Smooth muscle cell (in vitro differentiated cells): ENCODE data around the gene PDZRN4. TPM values are rescaled to one million over a fixed set of nuclear protein-coding genes. Genes with fewer than 3 reads are reported as not detected.
A peak's percentile ranks its signal among the peaks of the same experiment; 100 is the strongest.

Source experiments
- DNase-seq: peaks from one replicate; lab custom pipeline; 2025; ENCODE audit not compliant: unreplicated experiment; lab: John Stamatoyannopoulos, UW
- H2AFZ ChIP-seq: fragments of 200-600 bp; sonication (generic); 2 replicates; pipeline ENCODE4 v1.6.0; 2016; ENCODE audit warnings: antibody characterized with exemption, low read depth, mild to moderate bottlenecking
- H3F3A ChIP-seq: fragments of 200-600 bp; sonication (generic); 2 replicates; pipeline ENCODE4 v1.6.0; 2017; ENCODE audit warnings: antibody characterized with exemption, low read depth
- H3K27ac ChIP-seq: fragments of 200-600 bp; sonication (generic); 2 replicates; pipeline ENCODE4 v1.5.1; 2016; ENCODE audit warnings: low read depth, mild to moderate bottlenecking
- H3K27me3 ChIP-seq: fragments of 200-600 bp; sonication (generic); 2 replicates; pipeline ENCODE4 v1.6.1; 2016; ENCODE audit warnings: low read depth, mild to moderate bottlenecking
- H3K36me3 ChIP-seq: fragments of 200-600 bp; sonication (generic); 2 replicates; pipeline ENCODE4 v1.5.1; 2016; ENCODE audit warnings: low read depth
- H3K4me1 ChIP-seq: fragments of 200-600 bp; sonication (generic); 2 replicates; pipeline ENCODE4 v1.5.1; 2016; ENCODE audit warnings: low read depth
- H3K4me2 ChIP-seq: fragments of 200-600 bp; sonication (generic); 2 replicates; pipeline ENCODE4 v1.6.0; 2016; ENCODE audit warnings: mild to moderate bottlenecking
- H3K4me3 ChIP-seq: fragments of 200-600 bp; sonication (generic); 2 replicates; pipeline ENCODE4 v1.5.1; 2016; ENCODE audit warnings: mild to moderate bottlenecking
- H3K79me2 ChIP-seq: fragments of 200-600 bp; sonication (generic); 2 replicates; pipeline ENCODE4 v1.6.0; 2016; ENCODE audit warnings: low read depth, mild to moderate bottlenecking
- H3K9ac ChIP-seq: fragments of 200-600 bp; sonication (generic); 2 replicates; pipeline ENCODE4 v1.6.0; 2016; ENCODE audit warnings: low read depth
- H3K9me3 ChIP-seq: fragments of 200-600 bp; sonication (generic); replicated peaks from 2 replicates; pipeline ENCODE4 v1.5.1; 2016; ENCODE audit warnings: low read depth
- H4K20me1 ChIP-seq: fragments of 200-600 bp; sonication (generic); 2 replicates; pipeline ENCODE4 v1.6.0; 2016; ENCODE audit warnings: low read depth
- CTCF ChIP-seq: fragments of 200-600 bp; sonication (generic); IDR thresholded peaks from 2 replicates; pipeline ENCODE4 v1.5.1; 2017; ENCODE audit warnings: borderline replicate concordance, mild to moderate bottlenecking, antibody characterized with exemption; ENCODE audit not compliant: insufficient read depth, poor library complexity, severe bottlenecking
- WGBS: methylation state at CpG from one replicate; pipeline ENCODE4 v1.1.7; 2016; ENCODE audit warnings: low lambda C conversion rate; 5-methylcytosine and 5-hydroxymethylcytosine counted together
- polyA plus RNA-seq: library from polyadenylated mRNA; unstranded; fragments of >200 nt; fragmentation: Nextera tagmentation; extraction: Ambion mirVana; gene quantifications from 2 replicates; pipeline ENCODE4 v1.2.1, GENCODE V29; 2016
- total RNA-seq: library from RNA; depleted of rRNA; stranded (reverse); fragments of >200 nt; gene quantifications from 2 replicates; pipeline ENCODE4 v1.2.3, GENCODE V29; 2014

PDZRN4 gene
- total and polyA plus RNA-seq, 2 experiments from 2014 or later, result 4.7 to 5.4 TPM

DNA sequence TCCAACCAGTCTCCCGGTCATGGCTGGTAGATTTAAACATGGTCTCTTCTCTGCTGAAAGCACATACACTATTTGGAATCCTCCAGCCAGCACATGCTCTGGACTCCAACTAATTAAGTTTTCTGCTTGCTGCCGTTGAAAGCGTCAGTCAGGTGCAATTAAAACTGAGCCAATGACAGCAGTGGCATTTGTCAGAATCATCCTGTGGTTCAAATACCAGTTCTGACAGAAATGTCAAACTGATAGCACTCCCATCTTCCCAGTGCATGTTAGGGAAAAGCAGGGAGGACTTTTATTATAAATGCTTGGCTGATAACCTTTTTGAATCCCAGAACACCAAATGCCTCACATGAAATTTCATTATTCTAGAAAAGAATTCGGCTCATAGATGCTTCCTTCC, 401.8 kb downstream of the PDZRN4 start:
- Histone ChIP-seq H2AFZ (no peak overlapping the region), H3K36me3 (no peaks in the 10 kb centered on the region), H3K4me1 (no peaks in the 10 kb centered on the region), H3K4me2 (no peak overlapping the region), H4K20me1 (no peaks in the 10 kb centered on the region), H3F3A (no peaks in the 10 kb centered on the region), H3K79me2 (no peaks in the 10 kb centered on the region), H3K4me3 (no peak overlapping the region), H3K27me3 (no peaks in the 10 kb centered on the region), H3K27ac (no peak overlapping the region), H3K9me3 (no peaks in the 10 kb centered on the region), H3K9ac (no peak overlapping the region)
- TF ChIP-seq CTCF, result no peak
- no peak for DNase-seq
- 79% methylated on average over 4 of the region's 4 CpGs for WGBS

- H3K27me3 ChIP-seq, result no peaks in the 10 kb centered on the region
- no peak overlapping the region for H3K9ac ChIP-seq
- H2AFZ ChIP-seq, result no peak overlapping the region
- H3F3A ChIP-seq, result no peaks in the 10 kb centered on the region
- H3K4me2 ChIP-seq, result no peak overlapping the region
- no peak for TF ChIP-seq CTCF
- no peak overlapping the region for H3K27ac ChIP-seq
- no peak overlapping the region for H3K4me3 ChIP-seq
- no peaks in the 10 kb centered on the region for H3K9me3 ChIP-seq
- no peaks in the 10 kb centered on the region for H3K4me1 ChIP-seq
- 71% methylated on average over 4 of the region's 4 CpGs for WGBS
- no peaks in the 10 kb centered on the region for H4K20me1 ChIP-seq
- H3K79me2 ChIP-seq, result no peaks in the 10 kb centered on the region
- DNase-seq, result no peak
- H3K36me3 ChIP-seq, result no peaks in the 10 kb centered on the region
Observed at GRCh38 chr12:41596190-41596589, 408.1 kb downstream of the PDZRN4 start.

DNA sequence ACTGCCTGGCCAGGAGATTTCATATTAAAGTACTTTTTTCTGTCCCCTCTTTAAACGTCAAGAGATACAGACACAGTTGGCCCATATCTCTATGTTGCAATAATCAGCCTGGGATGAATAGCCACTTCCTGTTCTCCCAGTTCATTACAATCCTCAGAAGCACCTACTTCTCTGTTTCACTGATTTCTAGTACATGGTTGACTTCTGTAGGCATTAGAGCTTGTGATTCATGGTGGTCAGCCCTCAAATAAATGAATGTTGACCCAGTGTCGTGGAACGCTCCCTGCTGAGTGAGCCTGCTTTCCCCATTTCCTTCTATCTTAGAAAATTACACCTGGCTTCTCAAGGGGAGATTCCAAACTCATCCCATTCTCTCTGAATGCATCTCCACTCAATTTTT, 416.7 kb downstream of the PDZRN4 start:
- WGBS, result 50% methylated on average over 3 of the region's 3 CpGs
- no peak for DNase-seq

More for the DNA sequence above, 416.7 kb downstream of the PDZRN4 start:
- no peak for TF ChIP-seq CTCF
- H3K79me2 ChIP-seq, result no peaks in the 10 kb centered on the region
- no peaks in the 10 kb centered on the region for H3K27me3 ChIP-seq
- peaks cover 11% of the 10 kb centered on the region for H3K4me1 ChIP-seq
- H3K4me3 ChIP-seq, result no peak overlapping the region
- no peaks in the 10 kb centered on the region for H4K20me1 ChIP-seq
- no peaks in the 10 kb centered on the region for H3K36me3 ChIP-seq
- H3K9ac ChIP-seq, result no peak overlapping the region
- no peak overlapping the region for H3K27ac ChIP-seq
- H2AFZ ChIP-seq, result peak overlapping the region; percentile 67
- no peaks in the 10 kb centered on the region for H3F3A ChIP-seq
- no peak overlapping the region for H3K4me2 ChIP-seq
- H3K9me3 ChIP-seq, result no peaks in the 10 kb centered on the region
